Adrenal gland (tissue), 12 donors: ENCODE data around the gene GLDC. TPM values are rescaled to one million over a fixed set of nuclear protein-coding genes. Genes with fewer than 3 reads are reported as not detected.

ENCODE experiments used
- DNase-seq, 7 donors: peaks; one replicate each; pipeline ENCODE4 v3.0.0-alpha.2; 2019 to 2020
- H3K27ac ChIP-seq, 5 donors: fragments of 200-600 bp; sonication (generic) in 4 of 5; 1 replicate in 3 of 5; 2 replicates in 2 of 5; pipeline versions ENCODE4 v1.5.1 to v1.8.0; 2016 to 2020; ENCODE audit warnings: mild to moderate bottlenecking in 1 of 5
- H3K27me3 ChIP-seq: fragments of 200-600 bp; 2 replicates; pipeline ENCODE4 v1.8.0; 2021
- H3K36me3 ChIP-seq, 2 donors: fragments of 200-600 bp; replicated peaks in 1 of 2; 1 replicate in 1 of 2; 2 replicates in 1 of 2; pipeline versions ENCODE4 v1.5.1 to v1.8.0; 2018 to 2022
- H3K4me1 ChIP-seq, 2 donors: fragments of 200-600 bp; replicated peaks in 1 of 2; 1 replicate in 1 of 2; 2 replicates in 1 of 2; pipeline versions ENCODE4 v1.5.1 to v1.8.0; 2018 to 2021
- H3K4me3 ChIP-seq, 4 donors: fragments of 200-600 bp; sonication (generic) in 3 of 4; one replicate each; pipeline ENCODE4 v1.5.1; 2016 to 2018
- H3K9me3 ChIP-seq, 3 donors: fragments of 200-600 bp; sonication (generic) in 1 of 3; replicated peaks in 1 of 3; 1 replicate in 2 of 3; 2 replicates in 1 of 3; pipeline versions ENCODE4 v1.5.1 to v1.8.0; 2016 to 2021
- POLR2A ChIP-seq, 2 donors: fragments of 450-650 bp; IDR thresholded peaks; one replicate each; pipeline ENCODE4 v1.6.1; 2017; ENCODE audit warnings: antibody characterized with exemption in 2 of 2, mild to moderate bottlenecking in 2 of 2, moderate library complexity in 1 of 2
- WGBS, 4 donors: extraction: QIAGEN DNeasy Blood & Tissue Kit in 2 of 4; methylation state at CpG; one replicate each; pipeline versions ENCODE4 v1.1.5 to v1.1.7; 2013 to 2017; 5-methylcytosine and 5-hydroxymethylcytosine counted together
- intact Hi-C, 2 donors: fragments of 100-400 bp; cut with DNase I; formaldehyde crosslinking; loops; one replicate each; pipeline versions ENCODE4 v1.14.1 to v1.15.0; 2022 to 2023
- polyA plus RNA-seq, 3 donors: library from polyadenylated mRNA; stranded (reverse); fragments of 200-250 nt in 2 of 3; fragments of 350-450 nt in 1 of 3; fragmentation: Illumina TruSeq in 1 of 3; extraction: RNeasy Lipid Tissue Mini Kit (QIAGEN cat#74804) in 1 of 3; gene quantifications; one replicate each; pipeline ENCODE4 v1.2.3, GENCODE V29; 2013 to 2014
- total RNA-seq, 9 donors: library from RNA; depleted of rRNA in 4 of 9; stranded (reverse); fragments of >200 nt in 4 of 9; fragments of 120-200 nt in 1 of 9; fragmentation: NEBNext Ultra II Directional in 1 of 9; extraction: Animal tissue kit (Norgen Biotek cat#: 25700) in 1 of 9; gene quantifications; one replicate each; pipeline versions ENCODE4 v1.1.0 to v1.2.4, GENCODE V29; 2013 to 2023
- TF ChIP-seq, protein P1 (sequence below), 6 experiments: fragments of 450-650 bp in 4 of 6; fragments of 200-600 bp in 2 of 6; sonication (generic) in 1 of 6; IDR thresholded peaks; 1 replicate in 5 of 6; 2 replicates in 1 of 6; pipeline versions ENCODE4 v1.5.1 to v1.8.0; 2016 to 2021; ENCODE audit warnings: antibody characterized with exemption in 6 of 6, mild to moderate bottlenecking in 2 of 6, moderate library complexity in 1 of 6
- donor health status: healthy with polysubstance abuse.
- donor health status: Bipolar disorder and iron deficiency.
- donor health status: DM: yes; HTN: yes; CAD: no.
- donor health status: DM: no; HTN: no; CAD: no.
- donor health status: DM: no; HTN: no; CAD: no.
- donor health status: DM: yes; HTN: yes; CAD: no.

Gene GLDC
- total and polyA plus RNA-seq, 12 donors: 0.14 to 1.3 (median 0.36) TPM; not detected in 2

DNA sequence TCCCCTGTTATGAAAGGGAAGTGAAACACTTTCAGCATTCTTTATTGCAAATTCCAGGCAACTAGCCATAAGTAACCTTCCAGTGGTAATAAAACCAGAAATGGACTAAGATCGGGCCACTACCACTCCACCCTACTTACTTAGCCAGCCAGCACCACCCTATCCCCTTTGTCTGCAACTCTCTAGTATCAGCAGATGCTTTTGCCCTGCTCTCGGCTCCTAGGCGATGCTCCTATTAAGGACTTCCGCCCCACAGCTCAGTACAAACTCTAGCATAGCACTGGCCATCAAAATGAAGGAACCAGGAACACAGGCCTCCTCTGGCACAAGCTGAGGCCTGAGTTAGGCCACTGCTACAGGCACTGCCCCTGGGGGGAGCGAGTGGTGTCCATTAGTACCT lies 81.2 kb downstream of the GLDC start:
- H3K9me3 ChIP-seq: no peaks in the 10 kb centered on the region
- intact Hi-C loops: no loop called here
- H3K27ac ChIP-seq: peak overlapping the region in 1 of 5 donors; percentile 17
- 79 to 95% (median 85%) methylated on average over 4 to 5 of the region's 5 CpGs for WGBS, 4 donors
- H3K4me3 ChIP-seq: no peak overlapping the region
- H3K36me3 ChIP-seq: no peaks in the 10 kb centered on the region
- TF ChIP-seq, protein P1, sequence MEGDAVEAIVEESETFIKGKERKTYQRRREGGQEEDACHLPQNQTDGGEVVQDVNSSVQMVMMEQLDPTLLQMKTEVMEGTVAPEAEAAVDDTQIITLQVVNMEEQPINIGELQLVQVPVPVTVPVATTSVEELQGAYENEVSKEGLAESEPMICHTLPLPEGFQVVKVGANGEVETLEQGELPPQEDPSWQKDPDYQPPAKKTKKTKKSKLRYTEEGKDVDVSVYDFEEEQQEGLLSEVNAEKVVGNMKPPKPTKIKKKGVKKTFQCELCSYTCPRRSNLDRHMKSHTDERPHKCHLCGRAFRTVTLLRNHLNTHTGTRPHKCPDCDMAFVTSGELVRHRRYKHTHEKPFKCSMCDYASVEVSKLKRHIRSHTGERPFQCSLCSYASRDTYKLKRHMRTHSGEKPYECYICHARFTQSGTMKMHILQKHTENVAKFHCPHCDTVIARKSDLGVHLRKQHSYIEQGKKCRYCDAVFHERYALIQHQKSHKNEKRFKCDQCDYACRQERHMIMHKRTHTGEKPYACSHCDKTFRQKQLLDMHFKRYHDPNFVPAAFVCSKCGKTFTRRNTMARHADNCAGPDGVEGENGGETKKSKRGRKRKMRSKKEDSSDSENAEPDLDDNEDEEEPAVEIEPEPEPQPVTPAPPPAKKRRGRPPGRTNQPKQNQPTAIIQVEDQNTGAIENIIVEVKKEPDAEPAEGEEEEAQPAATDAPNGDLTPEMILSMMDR (IDR thresholded peaks at IDR 0.05): no peak
- no peak for TF ChIP-seq POLR2A (IDR thresholded peaks at IDR 0.05)
- H3K4me1 ChIP-seq: peaks cover 7% of the 10 kb centered on the region in 2 donors
- H3K27me3 ChIP-seq: no peaks in the 10 kb centered on the region
- no peak for DNase-seq

DNA sequence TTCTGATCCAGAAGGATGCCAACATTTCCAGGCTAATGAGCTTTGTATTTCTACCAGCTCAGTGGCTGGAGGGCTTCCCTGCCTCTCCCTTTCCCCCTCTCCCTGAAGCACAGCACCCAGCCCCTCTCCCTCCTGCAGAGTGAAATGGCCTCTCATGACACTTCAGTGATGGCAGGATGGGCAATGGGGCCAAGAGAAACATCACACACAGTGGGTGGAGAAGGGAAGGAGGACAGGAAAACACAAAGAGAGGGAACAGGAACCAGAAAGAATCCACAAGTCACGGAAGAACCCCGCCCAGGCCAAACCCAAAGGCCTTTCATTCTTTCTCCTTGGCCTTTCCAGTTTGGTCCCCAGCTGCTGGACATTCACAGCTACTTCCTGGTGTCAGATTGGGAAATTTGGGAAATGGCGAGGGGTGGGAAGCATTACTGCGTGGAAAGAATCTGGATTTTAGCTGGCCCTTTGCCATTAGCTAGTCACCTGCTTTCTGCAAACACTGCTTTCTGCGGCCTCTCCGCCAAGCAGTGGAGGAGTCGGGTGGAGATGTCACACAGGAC lies 82.6 kb downstream of the GLDC start:
- intact Hi-C loops: no loop called here
- Histone ChIP-seq H3K27ac (no peak overlapping the region), H3K9me3 (no peaks in the 10 kb centered on the region), H3K27me3 (no peaks in the 10 kb centered on the region), H3K36me3 (no peaks in the 10 kb centered on the region), H3K4me3 (no peak overlapping the region), H3K4me1 (peaks cover 6% of the 10 kb centered on the region in 2 donors)
- DNase-seq: no peak
- TF ChIP-seq POLR2A (IDR thresholded peaks at IDR 0.05): no peak
- TF ChIP-seq, protein P1 (IDR thresholded peaks at IDR 0.05): no peak
- WGBS, 4 donors: 76 to 87% (median 83%) methylated on average over 7 of the region's 7 CpGs

DNA sequence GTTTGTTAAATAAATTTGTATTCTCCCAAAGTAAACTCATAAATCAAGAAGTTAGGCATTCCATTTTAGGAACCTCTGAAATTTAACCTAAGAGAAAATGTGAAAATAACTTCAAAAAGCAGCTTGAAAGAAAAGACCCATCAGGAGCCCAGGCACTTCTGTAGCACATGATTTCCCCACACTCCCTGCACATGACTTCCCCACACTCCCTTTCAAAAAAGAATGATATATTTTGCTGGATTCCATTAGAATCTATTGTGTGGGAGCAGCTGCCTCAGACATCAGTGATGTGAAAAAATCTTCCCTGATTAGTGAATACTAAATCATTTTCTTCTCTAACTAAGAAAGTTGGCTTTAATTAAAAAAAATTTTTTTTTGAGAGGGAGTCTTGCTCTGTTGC lies 83.3 kb downstream of the GLDC start:
- H3K27me3 ChIP-seq: no peaks in the 10 kb centered on the region
- TF ChIP-seq, protein P1 (IDR thresholded peaks at IDR 0.05): no peak
- TF ChIP-seq POLR2A (IDR thresholded peaks at IDR 0.05): no peak
- H3K27ac ChIP-seq: no peak overlapping the region
- no peak for DNase-seq
- H3K36me3 ChIP-seq: no peaks in the 10 kb centered on the region
- no peaks in the 10 kb centered on the region for H3K9me3 ChIP-seq
- intact Hi-C loops: no loop called here
- no peak overlapping the region for H3K4me3 ChIP-seq
- no peaks in the 10 kb centered on the region for H3K4me1 ChIP-seq

DNA sequence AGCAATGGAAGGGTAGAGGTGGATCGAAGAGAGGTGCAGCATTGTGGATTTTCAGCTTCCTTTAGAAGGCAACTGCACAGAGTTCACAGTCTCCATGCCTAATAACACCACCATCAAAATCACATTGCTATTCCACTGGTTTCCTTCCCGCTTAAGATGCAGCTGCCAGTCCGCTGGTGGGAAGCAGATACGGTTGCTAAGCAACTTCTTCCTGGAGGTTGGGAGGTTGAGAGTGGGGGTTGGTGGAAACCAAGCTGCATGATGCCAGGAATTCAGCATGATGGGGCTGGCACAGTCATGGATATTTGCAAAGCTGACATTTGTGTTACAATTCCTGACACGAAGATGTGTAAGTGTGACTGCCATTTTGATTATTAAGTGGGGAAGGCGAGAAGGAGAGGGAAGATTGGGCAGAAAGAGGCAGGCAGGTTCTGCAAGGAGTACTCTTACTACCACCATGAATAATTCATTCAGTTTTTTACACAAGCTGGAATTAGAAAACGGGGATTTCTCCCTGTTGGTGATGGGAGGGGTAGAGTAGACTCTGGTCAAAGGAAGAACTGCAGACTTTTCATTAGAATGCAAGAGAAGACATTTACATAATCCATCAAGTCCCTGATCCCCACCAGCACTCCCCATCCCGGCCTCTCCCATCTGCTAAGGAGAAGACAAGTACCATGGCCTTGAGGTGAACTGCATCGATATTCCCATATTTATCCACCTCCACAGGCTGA lies 87.5 kb downstream of the GLDC start:
- intact Hi-C loops: no loop called here
- DNase-seq: no peak
- no peaks in the 10 kb centered on the region for H3K4me1 ChIP-seq
- no peak overlapping the region for H3K4me3 ChIP-seq
- 84 to 87% (median 84%) methylated on average over 7 to 9 of the region's 9 CpGs for WGBS, 4 donors
- no peak overlapping the region for H3K27ac ChIP-seq
- H3K27me3 ChIP-seq: no peaks in the 10 kb centered on the region
- TF ChIP-seq POLR2A (IDR thresholded peaks at IDR 0.05): no peak
- no peaks in the 10 kb centered on the region for H3K9me3 ChIP-seq
- H3K36me3 ChIP-seq: no peaks in the 10 kb centered on the region

DNA sequence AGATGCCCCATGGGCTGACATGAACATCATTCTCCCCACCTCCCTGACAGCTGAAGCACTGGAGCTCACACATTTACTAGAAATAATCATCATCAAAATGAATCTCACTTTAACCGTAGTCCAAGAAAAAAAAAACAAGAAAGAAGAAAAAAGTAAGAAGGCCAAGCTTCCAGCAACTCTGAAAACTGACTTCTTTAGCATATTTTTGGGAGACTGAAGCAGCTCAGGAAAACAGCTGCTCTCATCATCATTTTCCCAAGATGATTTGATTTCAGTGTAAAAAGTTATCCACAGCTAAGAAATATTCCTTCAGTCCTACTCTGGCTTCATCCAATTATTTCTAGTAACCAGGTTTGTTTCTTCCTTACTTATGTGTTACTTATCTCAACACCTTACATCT lies 91.7 kb downstream of the GLDC start:
- intact Hi-C loops: no loop called here
- Histone ChIP-seq H3K36me3 (no peaks in the 10 kb centered on the region), H3K27ac (no peak overlapping the region), H3K9me3 (no peaks in the 10 kb centered on the region), H3K4me3 (no peak overlapping the region), H3K4me1 (no peaks in the 10 kb centered on the region), H3K27me3 (no peaks in the 10 kb centered on the region)
- TF ChIP-seq, protein P1 (IDR thresholded peaks at IDR 0.05): no peak
- no peak for TF ChIP-seq POLR2A (IDR thresholded peaks at IDR 0.05)
- no peak for DNase-seq
- 88 to 100% (median 95%) methylated on average over 1 of the region's 1 CpG for whole genome bisulfite sequencing, 4 donors
